Endothelial cell of umbilical vein (primary cell): ENCODE data around the gene ZNF285. TPM values are rescaled to one million over a fixed set of nuclear protein-coding genes. Genes with fewer than 3 reads are reported as not detected.

Experiments used
- Bru-seq: library from RNA; stranded (reverse); fragments of 400-500 nt; gene quantifications from one replicate; lab custom pipeline; 2021; lab: Mats Ljungman, UMichigan
- BruChase-seq, 2 experiments: library from RNA; stranded (reverse); fragments of 400-500 nt; gene quantifications; one replicate each; lab custom pipeline; 2021; lab: Mats Ljungman, UMichigan
- BruUV-seq: library from RNA; stranded (reverse); fragments of 400-500 nt; replicated peaks from 2 replicates; lab custom pipeline; 2021; lab: Mats Ljungman, UMichigan
- CTCF ChIA-PET: fragments of 300-600, 350-600 bp; sonication (Branson Sonifier 250); formaldehyde crosslinking; loops from one replicate; lab custom pipeline; 2021; ENCODE audit warnings: antibody characterized with exemption, inconsistent platforms; lab: Charles Lee
- POLR2A ChIA-PET: fragments of 300-600, 350-600 bp; sonication (Branson Sonifier 250); formaldehyde crosslinking; loops from one replicate; lab custom pipeline; 2021; ENCODE audit warnings: antibody characterized with exemption, inconsistent platforms; lab: Charles Lee
- DNase-seq: peaks from one replicate; pipeline ENCODE4 v3.0.0-alpha.2; 2011; ENCODE audit warnings: low read depth, low spot score
- FAIRE-seq: peaks from 2 replicates; lab custom pipeline; 2011; peaks lifted over from hg19 to GRCh38; lab: Jason Lieb, UNC
- H2AFZ ChIP-seq: 2 replicates; pipeline ENCODE4 v1.6.0; 2012; ENCODE audit warnings: low read depth, low read length, control low read depth, inconsistent platforms
- H3K27ac ChIP-seq: 2 replicates; pipeline ENCODE4 v1.5.1; 2011; ENCODE audit warnings: low read depth, mild to moderate bottlenecking, control low read depth, low read length, moderate library complexity; ENCODE audit not compliant: insufficient read depth
- H3K27me3 ChIP-seq, 2 experiments: 2 replicates each; pipeline versions ENCODE4 v1.6.0 to v1.6.1; 2011; ENCODE audit warnings: low read length in 2 of 2, mixed read lengths in 1 of 2; ENCODE audit not compliant: control insufficient read depth in 2 of 2, insufficient read depth in 2 of 2
- H3K36me3 ChIP-seq, 2 experiments: 2 replicates in 1 of 2; 3 replicates in 1 of 2; pipeline ENCODE4 v1.5.1; 2011; ENCODE audit warnings: low read length in 2 of 2, mild to moderate bottlenecking in 1 of 2, moderate library complexity in 1 of 2; ENCODE audit not compliant: control insufficient read depth in 2 of 2, insufficient read depth in 2 of 2; ENCODE audit errors: extremely low read depth in 1 of 2
- H3K4me1 ChIP-seq: 3 replicates; pipeline ENCODE4 v1.5.1; 2011; ENCODE audit warnings: mild to moderate bottlenecking, low read length; ENCODE audit not compliant: control insufficient read depth, insufficient read depth; ENCODE audit errors: extremely low read depth
- H3K4me2 ChIP-seq: 2 replicates; pipeline ENCODE4 v1.6.1; 2011; ENCODE audit warnings: low read length, control low read depth, mixed read lengths; ENCODE audit not compliant: insufficient read depth
- H3K4me3 ChIP-seq, 3 experiments: fragments of 200-600 bp in 1 of 3; sonication (generic), shearing (Covaris generic) in 1 of 3; replicated peaks in 1 of 3; 2 replicates each; pipeline ENCODE4 v1.5.1; 2011 to 2016; ENCODE audit warnings: control low read depth in 3 of 3, low read length in 3 of 3, mild to moderate bottlenecking in 2 of 3, inconsistent platforms in 1 of 3, low read depth in 1 of 3, moderate library complexity in 1 of 3; ENCODE audit not compliant: insufficient read depth in 1 of 3
- H3K79me2 ChIP-seq: 2 replicates; pipeline ENCODE4 v1.6.0; 2012; ENCODE audit warnings: low read length, inconsistent platforms; ENCODE audit not compliant: control insufficient read depth, insufficient read depth
- H3K9ac ChIP-seq: replicated peaks from 2 replicates; pipeline ENCODE3; 2011; ENCODE audit warnings: low read length, control low read depth; ENCODE audit not compliant: insufficient read depth; ENCODE audit errors: extremely low read depth
- H3K9me1 ChIP-seq: replicated peaks from 3 replicates; pipeline ENCODE4 v1.6.0; 2011; ENCODE audit warnings: mild to moderate bottlenecking, low read length; ENCODE audit not compliant: control insufficient read depth, insufficient read depth; ENCODE audit errors: extremely low read depth
- H3K9me3 ChIP-seq: replicated peaks from 2 replicates; pipeline ENCODE4 v1.5.1; 2012; ENCODE audit warnings: low read length, inconsistent platforms; ENCODE audit not compliant: control insufficient read depth, insufficient read depth
- H4K20me1 ChIP-seq: replicated peaks from 2 replicates; pipeline ENCODE3; 2011; ENCODE audit warnings: mild to moderate bottlenecking, low read length; ENCODE audit not compliant: control insufficient read depth, insufficient read depth; ENCODE audit errors: extremely low read depth
- CTCF ChIP-seq, 2 donors: IDR thresholded peaks; 1 replicate in 1 of 2; 2 replicates in 1 of 2; pipeline ENCODE4 v1.5.1; 2011; ENCODE audit warnings: low read length in 2 of 2, mild to moderate bottlenecking in 2 of 2, moderate library complexity in 2 of 2, control low read depth in 1 of 2, inconsistent platforms in 1 of 2, low read depth in 1 of 2; ENCODE audit not compliant: insufficient read depth in 1 of 2; ENCODE audit errors: extremely low read depth in 1 of 2
- EZH2 ChIP-seq: IDR thresholded peaks from 2 replicates; pipeline ENCODE4 v1.6.1; 2012; ENCODE audit warnings: borderline replicate concordance, low read depth, mild to moderate bottlenecking, moderate library complexity, low read length, inconsistent platforms; ENCODE audit not compliant: severe bottlenecking
- FOS ChIP-seq: IDR thresholded peaks from 2 replicates; pipeline ENCODE4 v1.6.1; 2011; ENCODE audit warnings: mild to moderate bottlenecking, low read length, moderate library complexity, borderline replicate concordance; ENCODE audit not compliant: insufficient read depth
- GATA2 ChIP-seq: IDR thresholded peaks from 2 replicates; pipeline ENCODE4 v1.7.0; 2011; ENCODE audit warnings: low read depth, mild to moderate bottlenecking, moderate library complexity, mixed read lengths, low read length; ENCODE audit not compliant: insufficient read length, insufficient read depth
- JUN ChIP-seq: IDR thresholded peaks from 2 replicates; pipeline ENCODE4 v1.6.1; 2011; ENCODE audit warnings: borderline replicate concordance, low read depth; ENCODE audit not compliant: insufficient read length, insufficient read depth
- MAX ChIP-seq: IDR thresholded peaks from 2 replicates; pipeline ENCODE4 v1.6.1; 2011; ENCODE audit not compliant: insufficient read depth, insufficient read length
- MYC ChIP-seq: IDR thresholded peaks from one replicate; pipeline ENCODE4 v1.6.1; 2011; ENCODE audit warnings: mild to moderate bottlenecking, low read depth, low read length
- POLR2A ChIP-seq: IDR thresholded peaks from 2 replicates; pipeline ENCODE4 v1.6.1; 2012; ENCODE audit warnings: low read depth, mild to moderate bottlenecking, control low read depth, low read length
- POLR2AphosphoS5 ChIP-seq: IDR thresholded peaks from 2 replicates; pipeline ENCODE4 v1.6.1; 2012; ENCODE audit warnings: low read depth, mild to moderate bottlenecking, control low read depth, low read length, moderate library complexity; ENCODE audit not compliant: insufficient read depth
- dilution Hi-C: fragments of 300-500 bp; cut with MboI; formaldehyde crosslinking; loops from one replicate; pipeline ENCODE4 v1.15.0; 2019; ENCODE audit warnings: low sequenced_read_pairs; ENCODE audit not compliant: extremely low pct_ligation_motif_present
- intact Hi-C: fragments of 100-400 bp; cut with micrococcal nuclease; formaldehyde crosslinking; loops from one replicate; pipeline ENCODE4 v1.10.0; 2022
- long read RNA-seq: library from polyadenylated mRNA; stranded (forward); transcript quantifications from one replicate; pipeline ENCODE4 v2.0.0, GENCODE V29; 2021
- polyA minus RNA-seq, 3 experiments: library from RNA; depleted of rRNA, polyadenylated mRNA; stranded (reverse); fragments of >200 nt; gene quantifications; 1 replicate in 1 of 3; 2 replicates in 2 of 3; pipeline ENCODE4 v1.2.3, GENCODE V29; 2011
- polyA plus RNA-seq, 4 experiments: library from polyadenylated mRNA; depleted of rRNA in 3 of 4; stranded (reverse) in 3 of 4; unstranded in 1 of 4; fragments of >200 nt; gene quantifications; 2 replicates each; pipeline versions ENCODE4 v1.2.1 to v1.2.3, GENCODE V29; 2011 to 2012; ENCODE audit warnings: missing spikeins in 1 of 4
- total RNA-seq: library from RNA; stranded (reverse); gene quantifications from 2 replicates; pipeline ENCODE4 v1.2.3, GENCODE V29; 2021

The ZNF285 gene
- 3.6 and 4.6 TPM in 2 replicates for total RNA-seq
- polyA plus RNA-seq = 0.76 and 0.90 TPM in 2 replicates
- polyA plus RNA-seq (2011; cell fraction: cytosol; rRNA removed) = 0.77 and 1.2 TPM in 2 replicates
- 3.1 and 4.3 TPM in 2 replicates for polyA plus RNA-seq (2011; cell fraction: nucleus; rRNA removed)
- 1.9 and 2.3 TPM in 2 replicates for polyA plus RNA-seq (2012)
- polyA minus RNA-seq = 1.4 and 2.3 TPM in 2 replicates
- not detected for polyA minus RNA-seq (2011; cell fraction: cytosol; rRNA and poly(A)+ RNA removed)
- polyA minus RNA-seq (2011; cell fraction: nucleus; rRNA and poly(A)+ RNA removed) = 2.4 and 3.8 TPM in 2 replicates
- percentile 40 among the genes with signal in this experiment for Bru-seq, nascent RNA
- BruChase-seq, experiment 1, labeled RNA remaining after a 6-hour chase = percentile 47 among the genes with signal in this experiment
- BruChase-seq, experiment 2, labeled RNA remaining after a 2-hour chase = percentile 53 among the genes with signal in this experiment
- long read RNA-seq, full-length matches to known transcripts = 1 of 3 reads
- long read RNA-seq, partial matches to known transcripts = 0 of 3 reads
- long read RNA-seq, other reads (novel, unspliced or antisense) = 2 of 3 reads

GRCh38 chr19:44401139-44402115, at the start of gene ZNF285:
TSS of gene ZNF285 (minus strand) at chr19:44401608. CDS start at chr19:44397213, 4,395 bp downstream.
- intact Hi-C loops = loop anchor here (1.0 to 5.0 kb wide), 7 partner anchors 45 to 309 kb away; partner anchors contain the start of genes ZNF112, ZNF180, ZNF224 and ZNF226
- H3K4me3 ChIP-seq = peak within 1 kb of the TSS; percentile 46 to 66 (median 55)
- BruUV-seq = TSS peak; percentile 45
- no peaks in the 10 kb centered on the region for H3K27me3 ChIP-seq
- TF ChIP-seq POLR2AphosphoS5 = no peak
- no peak for TF ChIP-seq CTCF (IDR thresholded peaks at IDR 0.05; ENCODE audit: extremely low read depth in 1 of 2, insufficient read depth in 1 of 2, low read depth in 1 of 2, low read length in 2 of 2)
- TF ChIP-seq GATA2 = no peak
- TF ChIP-seq FOS = no peak
- TF ChIP-seq MAX = peak; percentile 46
- peak; percentile 19 for TF ChIP-seq POLR2A
- TF ChIP-seq MYC = no peak
- TF ChIP-seq EZH2 = no peak
- TF ChIP-seq JUN = no peak
- H3K27ac ChIP-seq = no peak within 1 kb of the TSS
- H3K36me3 ChIP-seq = no peaks in the 10 kb centered on the region
- H3K9me3 ChIP-seq = no peaks in the 10 kb centered on the region
- peak within 1 kb of the TSS; percentile 97 for H2AFZ ChIP-seq
- POLR2A ChIA-PET = no interaction called here
- H3K4me1 ChIP-seq = no peaks in the 10 kb centered on the region
- H3K9me1 ChIP-seq = no peaks in the 10 kb centered on the region
- no peaks in the 10 kb centered on the region for H4K20me1 ChIP-seq
- DNase-seq (peak; percentile 98), FAIRE-seq (peak; percentile 85)
- no peaks in the 10 kb centered on the region for H3K79me2 ChIP-seq
- peak within 1 kb of the TSS; percentile 76 for H3K4me2 ChIP-seq
- H3K9ac ChIP-seq = no peak within 1 kb of the TSS
- dilution Hi-C loops = no loop called here
- CTCF ChIA-PET = no interaction called here
